Natural killer cell (primary cell): ENCODE results near the gene EGFL6. TPM values are rescaled to one million over a fixed set of nuclear protein-coding genes. Genes with fewer than 3 reads are reported as not detected.
A peak's percentile ranks its signal among the peaks of the same experiment; 100 is the strongest.

Experiments
- ATAC-seq, 3 donors: fragments of 150-1000 bp in 2 of 3; fragments of 200-7000 bp in 1 of 3; cut with Tn5 transposase; 1 replicate in 1 of 3; 2 replicates in 2 of 3; pipeline ENCODE4 v1.10.0; 2021; ENCODE audit warnings: mild to moderate bottlenecking in 2 of 3, moderate library complexity in 2 of 3
- DNase-seq, 2 donors: peaks; one replicate each; pipeline versions ENCODE4 v3.0.0 to v3.0.0-alpha.2; 2013 to 2021; ENCODE audit warnings: mixed read lengths in 1 of 2
- H3K27ac ChIP-seq: one replicate; pipeline ENCODE4 v1.5.1; 2013; ENCODE audit warnings: mild to moderate bottlenecking, low read length
- H3K27me3 ChIP-seq: one replicate; pipeline ENCODE4 v1.6.1; 2013; ENCODE audit warnings: low read length; ENCODE audit not compliant: control insufficient read depth, insufficient read depth
- H3K36me3 ChIP-seq: one replicate; pipeline ENCODE4 v1.6.1; 2013; ENCODE audit warnings: low read length; ENCODE audit not compliant: control insufficient read depth, insufficient read depth
- H3K4me1 ChIP-seq: one replicate; pipeline ENCODE4 v1.6.1; 2013; ENCODE audit warnings: low read length; ENCODE audit not compliant: control insufficient read depth, insufficient read depth
- H3K4me3 ChIP-seq: one replicate; pipeline ENCODE4 v1.5.1; 2013; ENCODE audit warnings: low read length
- H3K9me3 ChIP-seq: one replicate; pipeline ENCODE4 v1.6.1; 2013; ENCODE audit warnings: low read length; ENCODE audit not compliant: control insufficient read depth, insufficient read depth
- H3K27ac Mint-ChIP-seq, 2 donors: one replicate each; pipeline ENCODE4 v1.8.0; 2022; ENCODE audit warnings: mild to moderate bottlenecking in 2 of 2, mixed read lengths in 2 of 2, moderate library complexity in 1 of 2
- H3K27me3 Mint-ChIP-seq, 2 donors: one replicate each; pipeline ENCODE4 v1.8.0; 2022; ENCODE audit warnings: low read depth in 2 of 2, mixed read lengths in 2 of 2
- H3K36me3 Mint-ChIP-seq: one replicate; pipeline ENCODE4 v1.8.0; 2022; ENCODE audit warnings: mixed read lengths
- H3K4me1 Mint-ChIP-seq, 2 donors: one replicate each; pipeline ENCODE4 v1.8.0; 2022; ENCODE audit warnings: mixed read lengths in 2 of 2
- H3K4me3 Mint-ChIP-seq: one replicate; pipeline ENCODE4 v1.8.0; 2022; ENCODE audit warnings: mild to moderate bottlenecking, moderate library complexity, mixed read lengths
- H3K9me3 Mint-ChIP-seq, 2 donors: one replicate each; pipeline ENCODE4 v1.8.0; 2022; ENCODE audit warnings: mixed read lengths in 2 of 2
- WGBS: methylation state at CpG from one replicate; pipeline ENCODE4 v1.1.7; 2013; ENCODE audit warnings: missing lambda C conversion rate; ENCODE audit not compliant: insufficient coverage; 5-methylcytosine and 5-hydroxymethylcytosine counted together
- intact Hi-C: fragments of 100-400 bp; cut with micrococcal nuclease; formaldehyde crosslinking; loops from one replicate; pipeline ENCODE4 v1.14.2; 2022
- total RNA-seq, 4 donors: library from RNA; stranded (reverse); fragments of 120-200 nt in 1 of 4; gene quantifications; one replicate each; pipeline versions ENCODE4 v1.2.3 to v1.2.4, GENCODE V29; 2013 to 2022
- TF ChIP-seq, protein P1 (sequence below): fragments of 200-600 bp; IDR thresholded peaks from one replicate; pipeline ENCODE4 v1.8.0; 2022; ENCODE audit warnings: antibody characterized with exemption

Gene EGFL6
- total RNA-seq, 3 donors from 2014 or later (not counting 1 experiment from before 2014, with no cell fraction given), result not detected

DNA sequence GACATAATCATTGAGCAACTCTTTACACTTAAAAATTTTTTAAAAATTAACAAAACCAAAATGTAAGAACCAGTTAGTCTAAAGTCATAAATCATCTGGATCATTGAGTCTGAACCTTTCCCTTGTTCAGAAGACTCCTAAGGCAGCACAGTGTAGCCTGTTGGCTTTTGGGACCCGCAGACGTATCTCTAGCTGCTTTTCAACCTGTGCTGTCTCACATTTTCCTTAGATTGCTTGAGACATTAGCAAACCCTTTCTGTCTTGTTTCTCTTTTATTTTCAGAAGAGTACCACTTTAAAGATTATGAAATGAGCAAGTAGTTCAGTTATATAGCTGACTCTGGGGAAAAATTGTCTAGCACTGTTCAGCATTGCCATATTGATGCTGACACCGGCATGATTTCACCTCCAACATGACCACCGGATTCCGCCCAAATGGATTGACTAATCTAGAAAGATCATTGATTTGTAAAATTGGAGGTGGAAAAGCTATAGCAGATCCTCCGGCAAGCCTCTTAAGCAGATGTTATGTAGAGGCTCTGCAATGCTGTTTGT lies 92.4 kb downstream of the EGFL6 start:
- Mint-ChIP-seq H3K27me3 (no peaks in the 10 kb centered on the region), H3K4me3 (no peak overlapping the region), H3K27ac (peak overlapping the region in 1 of 2 donors; percentile 16), H3K9me3 (no peaks in the 10 kb centered on the region), H3K4me1 (peaks cover 7 to 13% of the 10 kb centered on the region in 2 donors), H3K36me3 (peaks cover 34% of the 10 kb centered on the region)
- Histone ChIP-seq H3K4me1 (no peaks in the 10 kb centered on the region), H3K9me3 (no peaks in the 10 kb centered on the region), H3K27ac (no peak overlapping the region), H3K4me3 (no peak overlapping the region), H3K27me3 (no peaks in the 10 kb centered on the region), H3K36me3 (peaks cover 19% of the 10 kb centered on the region)
- 100% methylated on average over 3 of the region's 6 CpGs for WGBS
- ATAC-seq, result no peak
- intact Hi-C loops, result no loop called here
- peak in 1 of 2 donors; percentile 7 for DNase-seq
- TF ChIP-seq, protein P1, sequence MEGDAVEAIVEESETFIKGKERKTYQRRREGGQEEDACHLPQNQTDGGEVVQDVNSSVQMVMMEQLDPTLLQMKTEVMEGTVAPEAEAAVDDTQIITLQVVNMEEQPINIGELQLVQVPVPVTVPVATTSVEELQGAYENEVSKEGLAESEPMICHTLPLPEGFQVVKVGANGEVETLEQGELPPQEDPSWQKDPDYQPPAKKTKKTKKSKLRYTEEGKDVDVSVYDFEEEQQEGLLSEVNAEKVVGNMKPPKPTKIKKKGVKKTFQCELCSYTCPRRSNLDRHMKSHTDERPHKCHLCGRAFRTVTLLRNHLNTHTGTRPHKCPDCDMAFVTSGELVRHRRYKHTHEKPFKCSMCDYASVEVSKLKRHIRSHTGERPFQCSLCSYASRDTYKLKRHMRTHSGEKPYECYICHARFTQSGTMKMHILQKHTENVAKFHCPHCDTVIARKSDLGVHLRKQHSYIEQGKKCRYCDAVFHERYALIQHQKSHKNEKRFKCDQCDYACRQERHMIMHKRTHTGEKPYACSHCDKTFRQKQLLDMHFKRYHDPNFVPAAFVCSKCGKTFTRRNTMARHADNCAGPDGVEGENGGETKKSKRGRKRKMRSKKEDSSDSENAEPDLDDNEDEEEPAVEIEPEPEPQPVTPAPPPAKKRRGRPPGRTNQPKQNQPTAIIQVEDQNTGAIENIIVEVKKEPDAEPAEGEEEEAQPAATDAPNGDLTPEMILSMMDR, result no peak

DNA sequence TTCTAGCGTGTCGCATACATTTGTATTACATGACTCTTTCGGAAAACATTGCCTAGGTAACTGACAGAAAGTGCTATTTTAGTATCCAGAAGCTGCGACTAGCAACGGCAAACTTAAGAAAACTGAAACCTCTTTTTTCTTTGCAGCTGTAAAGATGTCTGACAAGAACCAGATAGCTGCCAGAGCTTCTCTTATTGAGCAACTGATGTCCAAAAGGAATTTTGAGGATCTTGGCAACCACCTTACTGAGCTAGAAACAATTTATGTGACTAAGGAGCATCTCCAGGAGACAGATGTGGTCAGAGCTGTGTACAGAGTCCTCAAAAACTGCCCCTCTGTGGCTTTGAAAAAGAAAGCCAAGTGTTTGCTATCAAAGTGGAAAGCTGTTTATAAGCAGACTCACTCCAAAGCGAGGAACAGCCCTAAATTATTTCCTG lies 93.0 kb downstream of the EGFL6 start:
- no peak overlapping the region for H3K27ac ChIP-seq
- WGBS, result 76% methylated on average over 6 of the region's 6 CpGs
- Mint-ChIP-seq H3K4me1 (peaks cover 7 to 13% of the 10 kb centered on the region in 2 donors), H3K27me3 (no peaks in the 10 kb centered on the region), H3K4me3 (no peak overlapping the region), H3K9me3 (no peaks in the 10 kb centered on the region), H3K27ac (no peak overlapping the region), H3K36me3 (peaks cover 30% of the 10 kb centered on the region)
- no peaks in the 10 kb centered on the region for H3K9me3 ChIP-seq
- no peaks in the 10 kb centered on the region for H3K4me1 ChIP-seq
- TF ChIP-seq, protein P1, result no peak
- peaks cover 19% of the 10 kb centered on the region for H3K36me3 ChIP-seq
- no peak for DNase-seq
- H3K4me3 ChIP-seq, result no peak overlapping the region
- H3K27me3 ChIP-seq, result no peaks in the 10 kb centered on the region
- no peak for ATAC-seq
- intact Hi-C loops, result no loop called here

GRCh38 chrX:13664020-13664419 lies 94.6 kb downstream of the EGFL6 start:
- no peak for DNase-seq
- intact Hi-C loops, result no loop called here
- peaks cover 1 to 2% of the 10 kb centered on the region in 2 donors for H3K4me1 Mint-ChIP-seq
- ATAC-seq, result no peak
- Histone ChIP-seq H3K27me3 (no peaks in the 10 kb centered on the region), H3K9me3 (no peaks in the 10 kb centered on the region), H3K4me1 (peaks cover 3% of the 10 kb centered on the region), H3K4me3 (no peak overlapping the region), H3K27ac (no peak overlapping the region), H3K36me3 (peaks cover 19% of the 10 kb centered on the region)
- H3K27me3 Mint-ChIP-seq, result no peaks in the 10 kb centered on the region
- H3K9me3 Mint-ChIP-seq, result no peaks in the 10 kb centered on the region
- TF ChIP-seq, protein P1, result no peak
- no peak overlapping the region for H3K27ac Mint-ChIP-seq
- H3K36me3 Mint-ChIP-seq, result peaks cover 30% of the 10 kb centered on the region
- no peak overlapping the region for H3K4me3 Mint-ChIP-seq
- whole genome bisulfite sequencing, result 93% methylated on average over 1 of the region's 3 CpGs

DNA sequence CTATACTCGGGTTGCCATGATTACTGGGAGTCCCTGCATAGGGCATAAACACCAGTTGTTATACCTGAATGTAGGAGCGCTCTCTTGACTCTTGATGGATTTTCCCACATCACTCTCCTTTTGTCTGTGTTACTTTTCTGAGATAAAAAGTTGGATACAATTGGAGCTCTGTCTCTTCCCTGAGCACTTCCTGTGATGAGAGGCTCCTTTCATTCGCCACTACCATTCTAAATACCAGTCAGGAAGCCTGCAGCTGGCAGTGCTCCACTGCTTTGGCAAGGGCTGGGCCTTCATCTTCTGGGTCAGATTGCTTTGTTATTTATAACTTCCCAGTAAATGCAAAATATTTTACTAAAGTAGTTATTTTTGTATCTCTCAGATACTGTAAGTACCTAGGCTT lies 97.4 kb downstream of the EGFL6 start:
- 90% methylated on average over 3 of the region's 3 CpGs for WGBS

More for the DNA sequence above, 97.4 kb downstream of the EGFL6 start:
- Mint-ChIP-seq H3K27me3 (no peaks in the 10 kb centered on the region), H3K36me3 (peaks cover 37% of the 10 kb centered on the region), H3K9me3 (no peaks in the 10 kb centered on the region), H3K4me3 (no peak overlapping the region), H3K4me1 (no peaks in the 10 kb centered on the region), H3K27ac (no peak overlapping the region)
- peaks cover 7% of the 10 kb centered on the region for H3K4me1 ChIP-seq
- no peaks in the 10 kb centered on the region for H3K27me3 ChIP-seq
- H3K9me3 ChIP-seq, result no peaks in the 10 kb centered on the region
- no peak overlapping the region for H3K4me3 ChIP-seq
- intact Hi-C loops, result no loop called here
- H3K27ac ChIP-seq, result no peak overlapping the region
- TF ChIP-seq, protein P1, result no peak
- DNase-seq (no peak), ATAC-seq (no peak)
- peaks cover 19% of the 10 kb centered on the region for H3K36me3 ChIP-seq
